ENCODE results near the gene VTI1A. TPM values are rescaled to one million over a fixed set of nuclear protein-coding genes. Genes with fewer than 3 reads are reported as not detected.

VTI1A gene
- total RNA-seq, 1 experiment from 2014 or later, result 22.0 TPM

- Histone ChIP-seq H2BK5ac (ENCODE audit: insufficient read length, low read length) (no peak overlapping the region), H2BK12ac (ENCODE audit: insufficient read length, low read depth, low read length) (no peak overlapping the region), H3K23me2 (ENCODE audit: insufficient read length, low read depth, low read length, poor library complexity, severe bottlenecking) (no peaks in the 10 kb centered on the region), H3K9ac (ENCODE audit: extremely low read depth, insufficient read length, low read length) (no peak overlapping the region), H2AK5ac (ENCODE audit: insufficient read length, low read length) (no peak overlapping the region), H3K4ac (ENCODE audit: low read depth, low read length) (no peak overlapping the region), H3K27me3 (ENCODE audit: insufficient read depth, low read length) (no peaks in the 10 kb centered on the region), H3K9me3 (ENCODE audit: control insufficient read depth, low read depth, low read length) (no peaks in the 10 kb centered on the region), H2BK20ac (ENCODE audit: low read depth, low read length, poor library complexity, severe bottlenecking) (no peak overlapping the region), H4K20me1 (ENCODE audit: control insufficient read depth, insufficient read depth, insufficient read length) (no peaks in the 10 kb centered on the region), H3K79me2 (ENCODE audit: insufficient read depth, low read length) (no peaks in the 10 kb centered on the region), H4K8ac (replicated peaks; ENCODE audit: insufficient read length, low read depth, low read length) (no peak overlapping the region), H3K56ac (ENCODE audit: insufficient read length, low read depth, low read length) (no peak overlapping the region), H3T11ph (ENCODE audit: low read length) (no peak overlapping the region), H3K79me1 (ENCODE audit: insufficient read depth, low read depth, low read length, poor library complexity, severe bottlenecking) (no peaks in the 10 kb centered on the region), H4K5ac (ENCODE audit: insufficient read length, low read depth, low read length) (no peak overlapping the region), H3K27ac (ENCODE audit: insufficient read length, low read depth, low read length) (no peak overlapping the region), H3K18ac (ENCODE audit: insufficient read length, low read depth, low read length) (no peak overlapping the region), H2AFZ (ENCODE audit: low read length) (no peak overlapping the region), H3K14ac (ENCODE audit: insufficient read depth, low read length) (no peak overlapping the region), H4K91ac (ENCODE audit: insufficient read length, low read depth, low read length) (no peak overlapping the region), H3K23ac (ENCODE audit: insufficient read length, low read depth, low read length) (no peak overlapping the region), H3K4me2 (ENCODE audit: insufficient read depth, insufficient read length, low read length) (no peak overlapping the region), H2BK120ac (ENCODE audit: low read depth, low read length, poor library complexity, severe bottlenecking) (no peak overlapping the region), H2BK15ac (ENCODE audit: low read depth, low read length) (no peak overlapping the region), H3K4me1 (ENCODE audit: insufficient read depth, low read length) (no peaks in the 10 kb centered on the region)
- Mint-ChIP-seq H3K36me3 (ENCODE audit: insufficient read depth in 1 of 3, low read depth in 3 of 3) (no peaks in the 10 kb centered on the region; a peak in 1 of 7 replicates), H3K9me3 (no peaks in the 10 kb centered on the region), H3K4me1 (peaks cover 3 to 11% of the 10 kb centered on the region in 2 experiments; a peak in 3 of 4 replicates), H3K27ac (no peak overlapping the region), H3K4me3 (no peak overlapping the region), H3K27me3 (ENCODE audit: low read depth) (no peaks in the 10 kb centered on the region; the same call in 1 of the 2 replicates)
- no peak for TF ChIP-seq CTCF (conservative IDR thresholded peaks at IDR 0.05)
- no peak for DNase-seq
- no CpG with 5 or more reads among the region's 2 CpGs for WGBS (ENCODE audit: extremely low coverage, insufficient read length, low lambda C conversion rate)
These were observed 160.5 kb downstream of the VTI1A start for GRCh38 chr10:112607506-112607905.

Measured in H9 (cell line).